ENCODE results near the gene TPX2. TPM values are rescaled to one million over a fixed set of nuclear protein-coding genes. Genes with fewer than 3 reads are reported as not detected.
"Not testable (repeated sequence)": the region's sequence is repeated elsewhere in the genome, so short reads cannot be mapped to it uniquely, and the experiment has no call there.

TPX2 gene
- total RNA-seq, 2 experiments from 2014 or later, result 137 to 179 TPM

DNA sequence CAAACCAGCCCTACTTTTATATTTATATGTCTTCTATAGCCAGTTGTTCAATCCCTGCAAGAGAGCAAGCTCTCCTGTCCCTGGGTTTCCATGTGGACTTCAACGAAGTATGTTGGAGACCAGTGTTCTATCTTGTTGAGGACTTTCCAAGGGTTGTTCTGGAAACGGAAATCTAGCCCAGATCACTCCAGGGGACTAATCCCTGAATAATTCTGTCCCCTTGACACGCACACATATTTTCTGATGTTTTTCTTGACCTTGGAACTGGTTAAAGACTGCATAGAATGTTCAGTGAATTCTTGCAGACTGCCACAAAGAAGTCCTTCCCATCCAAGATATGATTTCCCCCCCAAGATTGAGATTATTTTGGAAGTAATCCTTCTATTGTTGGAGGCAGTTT is 70.6 kb downstream of the TPX2 start:
- peaks cover 10% of the 10 kb centered on the region for H3K36me3 Mint-ChIP-seq (ENCODE audit: low read depth)
- H3K27me3 Mint-ChIP-seq, result no peaks in the 10 kb centered on the region
- H3K4me1 Mint-ChIP-seq, result no peaks in the 10 kb centered on the region
- H3K27ac Mint-ChIP-seq, result no peak overlapping the region
- intact Hi-C loops (cut with DNase I, micrococcal nuclease), result no loop called here
- H3K9me3 Mint-ChIP-seq (ENCODE audit: low read depth), result no peaks in the 10 kb centered on the region
- POLR2A ChIA-PET, result no interaction called here
- ATAC-seq, result no peak
- CTCF ChIA-PET, result interaction anchor here (0.7 to 1.3 kb wide), 4 partner anchors 13 to 221 kb away, joined by 3 to 4 read pairs (median 4); no protein-coding TSS in a partner anchor
- no peak overlapping the region for H3K4me3 Mint-ChIP-seq
- no peak for DNase-seq

DNA sequence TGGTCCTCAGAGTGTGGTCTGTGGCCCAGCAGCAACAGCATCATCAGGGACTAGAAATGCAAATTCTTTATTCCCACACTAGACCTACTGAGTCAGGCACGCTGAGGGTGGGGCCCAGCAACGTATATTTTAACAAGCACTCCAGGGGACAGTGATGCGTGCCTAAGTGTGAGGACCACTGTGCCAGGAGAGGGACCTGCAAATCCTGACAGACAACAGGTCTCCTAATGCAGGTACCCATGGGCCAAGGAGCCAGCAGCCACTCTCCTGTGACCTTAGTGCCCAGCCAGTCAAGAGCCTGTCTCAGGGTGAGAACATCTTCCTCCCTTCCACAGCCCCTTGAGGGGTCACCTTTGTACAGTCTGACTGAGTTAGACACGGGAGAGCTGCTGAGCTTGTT is 72.1 kb downstream of the TPX2 start:
- POLR2A ChIA-PET, result no interaction called here
- Mint-ChIP-seq H3K27me3 (no peaks in the 10 kb centered on the region), H3K36me3 (ENCODE audit: low read depth) (peaks cover 4% of the 10 kb centered on the region), H3K4me1 (no peaks in the 10 kb centered on the region), H3K27ac (no peak overlapping the region), H3K9me3 (ENCODE audit: low read depth) (no peaks in the 10 kb centered on the region), H3K4me3 (no peak overlapping the region)
- DNase-seq (no peak), ATAC-seq (no peak)
- intact Hi-C loops (cut with DNase I, micrococcal nuclease), result no loop called here
- CTCF ChIA-PET, result interaction anchor here (1.1 to 1.4 kb wide), 2 partner anchors 11 to 12 kb away, joined by 3 read pairs; no protein-coding TSS in a partner anchor

DNA sequence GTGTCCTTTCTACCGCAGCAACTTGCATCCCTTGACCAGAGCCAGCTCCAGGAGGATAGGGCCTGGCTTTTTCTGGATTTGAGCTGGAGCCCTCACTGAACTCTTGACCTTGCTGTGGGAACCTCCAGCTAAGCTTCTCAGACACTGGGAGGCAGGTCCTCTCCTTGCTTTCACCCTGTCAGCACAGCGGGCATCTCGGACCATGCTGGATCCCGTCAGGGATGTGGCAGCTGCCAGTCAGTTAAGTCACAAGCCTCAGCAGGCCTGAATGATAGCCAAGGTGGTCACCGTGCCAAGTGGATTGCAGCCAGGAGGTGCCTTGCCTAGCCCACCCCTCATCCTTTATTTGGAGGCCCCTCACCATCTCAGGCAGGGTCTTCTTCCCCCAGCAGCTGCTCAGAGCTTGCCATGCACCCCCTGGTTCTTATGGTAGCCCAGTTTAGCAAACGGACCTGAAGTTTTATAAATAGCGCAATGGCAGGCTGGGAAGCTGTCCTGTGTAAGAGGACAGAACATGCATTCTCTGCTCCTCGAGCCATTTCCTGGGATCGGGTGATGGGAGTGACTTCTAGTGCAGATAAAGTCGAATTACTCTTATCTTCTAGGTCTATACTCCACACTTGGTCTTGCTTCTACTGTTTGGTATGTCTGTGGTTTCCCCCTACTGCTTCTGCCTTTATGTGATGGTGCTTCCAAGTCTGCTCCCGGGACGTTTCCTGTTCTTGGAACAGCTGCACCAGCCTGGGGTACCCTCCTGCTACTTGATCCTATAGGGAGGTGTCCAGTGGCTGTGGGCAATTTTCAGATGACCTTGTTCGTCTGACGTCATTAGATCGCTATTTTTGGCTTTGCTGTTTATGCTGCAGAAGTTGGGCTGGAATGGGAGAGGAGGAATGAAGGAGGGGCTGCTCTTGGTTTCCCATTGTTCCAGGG is 73.0 kb downstream of the TPX2 start:
- intact Hi-C loops (cut with DNase I, micrococcal nuclease), result no loop called here
- CTCF ChIA-PET, result interaction anchor here (0.7 to 1.4 kb wide), 3 partner anchors 10 to 23 kb away, joined by 3 read pairs; no protein-coding TSS in a partner anchor
- Mint-ChIP-seq H3K27me3 (no peaks in the 10 kb centered on the region), H3K9me3 (ENCODE audit: low read depth) (no peaks in the 10 kb centered on the region), H3K4me3 (no peak overlapping the region), H3K36me3 (ENCODE audit: low read depth) (no peaks in the 10 kb centered on the region), H3K27ac (no peak overlapping the region), H3K4me1 (no peaks in the 10 kb centered on the region)
- no peak for ATAC-seq
- DNase-seq, result no peak
- POLR2A ChIA-PET, result no interaction called here

DNA sequence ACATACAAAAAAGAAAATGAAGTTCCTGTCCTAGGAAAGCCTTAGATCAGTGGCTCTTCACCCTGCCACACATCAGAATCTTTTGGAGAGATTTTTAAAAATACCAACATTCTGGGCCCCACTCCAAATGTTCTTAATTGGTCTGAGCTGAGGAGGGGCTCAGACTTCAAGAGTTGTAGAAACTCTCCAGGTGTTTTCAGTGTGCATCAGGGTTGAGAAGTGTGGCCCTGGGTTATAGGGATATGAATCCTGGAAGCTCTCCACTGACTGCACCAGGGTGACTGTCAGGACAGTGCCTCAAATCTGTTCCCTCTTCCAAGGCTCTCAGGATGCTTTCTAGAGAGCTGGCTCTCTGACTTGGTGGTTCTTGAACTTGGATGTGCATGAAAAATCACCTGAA is 74.5 kb downstream of the TPX2 start:
- no peaks in the 10 kb centered on the region for H3K9me3 Mint-ChIP-seq (ENCODE audit: low read depth)
- ChIA-PET CTCF (interaction anchor here (0.8 to 1.4 kb wide), 4 partner anchors 9 to 259 kb away, joined by 3 to 6 read pairs (median 4); partner anchors contain the start of gene PDRG1), POLR2A (no interaction called here)
- DNase-seq (no peak), ATAC-seq (no peak)
- H3K36me3 Mint-ChIP-seq (ENCODE audit: low read depth), result no peaks in the 10 kb centered on the region
- no peak overlapping the region for H3K4me3 Mint-ChIP-seq
- no peaks in the 10 kb centered on the region for H3K4me1 Mint-ChIP-seq
- H3K27me3 Mint-ChIP-seq, result no peaks in the 10 kb centered on the region
- no peak overlapping the region for H3K27ac Mint-ChIP-seq
- intact Hi-C loops (cut with DNase I, micrococcal nuclease), result no loop called here

DNA sequence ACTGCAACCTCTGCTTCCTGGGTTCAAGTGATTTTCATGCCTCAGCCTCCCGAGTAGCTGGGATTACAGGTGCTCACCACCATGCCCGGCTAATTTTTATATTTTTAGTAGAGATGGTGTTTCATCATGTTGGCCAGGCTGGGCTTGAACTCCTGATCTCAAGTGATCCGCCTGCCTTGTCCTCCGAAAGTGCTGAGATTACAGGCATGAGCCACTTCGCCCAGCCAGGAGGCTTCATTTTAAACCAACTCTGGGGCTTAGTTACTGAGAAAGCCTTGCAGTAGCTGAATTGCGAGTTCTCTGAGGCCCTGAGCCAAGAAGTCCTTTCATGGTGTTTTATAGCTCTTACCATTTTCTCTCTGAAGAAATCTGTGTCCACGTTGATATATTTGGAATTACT is 75.1 kb downstream of the TPX2 start:
- H3K36me3 Mint-ChIP-seq (ENCODE audit: low read depth); POLR2A ChIA-PET; H3K4me3 Mint-ChIP-seq; DNase-seq; H3K27ac Mint-ChIP-seq; ATAC-seq; intact Hi-C loops (cut with DNase I, micrococcal nuclease); H3K4me1 Mint-ChIP-seq; H3K9me3 Mint-ChIP-seq (ENCODE audit: low read depth); H3K27me3 Mint-ChIP-seq: not testable (repeated sequence)
- CTCF ChIA-PET, result interaction anchor here (1.1 to 1.4 kb wide), 3 partner anchors 9 to 258 kb away, joined by 3 to 6 read pairs (median 5); partner anchors contain the start of gene PDRG1

DNA sequence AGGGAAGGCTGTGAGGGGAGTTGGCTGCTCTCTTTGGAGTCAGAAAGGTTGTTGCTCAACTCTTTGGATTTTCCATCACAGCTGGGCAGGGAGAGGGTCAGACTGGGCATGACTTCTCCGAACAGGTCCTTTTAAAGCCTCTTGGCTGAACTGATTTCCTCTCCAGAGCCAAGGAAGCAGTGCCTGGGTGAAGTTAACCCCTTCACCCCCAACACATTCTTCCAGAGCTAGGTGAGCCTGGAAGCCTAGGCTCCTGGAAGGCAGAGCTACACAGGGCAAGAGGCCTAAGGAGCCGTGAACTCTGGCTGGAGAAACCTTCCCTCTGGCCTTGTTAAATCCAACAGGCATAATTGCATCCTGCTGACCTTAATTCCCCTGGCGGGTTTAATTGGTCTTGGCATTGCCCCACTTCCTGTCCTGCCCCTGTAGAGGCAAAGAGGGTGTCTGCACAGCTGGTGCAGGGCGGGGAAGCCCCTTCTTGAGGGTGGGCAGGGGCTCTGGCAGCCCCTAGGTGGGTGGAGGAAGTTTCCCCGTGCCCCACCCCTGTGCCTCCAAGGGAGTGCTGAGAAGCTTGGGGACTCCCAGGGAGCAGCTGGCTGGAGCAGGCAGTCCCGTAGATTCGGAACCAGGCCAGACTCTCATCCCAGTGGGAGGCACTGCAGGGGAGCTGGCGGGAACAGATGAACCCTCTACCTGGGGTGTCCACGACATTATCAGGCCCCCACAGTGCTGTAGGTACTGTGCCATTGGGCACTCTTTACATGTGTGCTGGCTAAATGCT is 76.5 kb downstream of the TPX2 start:
- POLR2A ChIA-PET, result no interaction called here
- H3K27ac Mint-ChIP-seq, result no peak overlapping the region
- H3K4me1 Mint-ChIP-seq, result no peaks in the 10 kb centered on the region
- intact Hi-C loops (cut with DNase I, micrococcal nuclease), result no loop called here
- no peak for ATAC-seq
- H3K9me3 Mint-ChIP-seq (ENCODE audit: low read depth), result no peaks in the 10 kb centered on the region
- CTCF ChIA-PET, result interaction anchor here (0.6 to 3.1 kb wide), 4 partner anchors 20 to 1483 kb away, joined by 4 to 10 read pairs (median 6); no protein-coding TSS in a partner anchor
- no peaks in the 10 kb centered on the region for H3K27me3 Mint-ChIP-seq
- no peak overlapping the region for H3K4me3 Mint-ChIP-seq
- H3K36me3 Mint-ChIP-seq (ENCODE audit: low read depth), result no peaks in the 10 kb centered on the region
- no peak for DNase-seq

DNA sequence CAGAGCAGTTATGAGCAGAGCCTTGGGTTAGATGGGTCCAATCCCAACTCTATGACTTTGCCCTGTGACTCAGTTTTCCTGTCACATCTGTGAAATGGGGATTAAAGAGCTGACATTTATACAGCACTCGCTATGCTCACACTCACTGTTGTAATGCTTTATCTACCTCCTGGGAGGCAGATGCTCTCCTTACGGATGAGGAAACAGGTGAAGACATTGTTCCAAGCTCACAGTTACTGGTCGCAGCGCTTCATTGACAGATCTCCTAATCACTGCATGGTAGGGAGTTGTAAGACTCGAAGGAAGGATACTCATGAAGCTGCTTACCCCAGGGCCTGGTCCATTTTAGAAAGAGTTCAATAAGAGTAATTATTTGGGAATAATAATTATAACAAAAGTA is 77.1 kb downstream of the TPX2 start:
- Mint-ChIP-seq H3K4me1 (no peaks in the 10 kb centered on the region), H3K9me3 (ENCODE audit: low read depth) (no peaks in the 10 kb centered on the region), H3K27me3 (no peaks in the 10 kb centered on the region), H3K4me3 (no peak overlapping the region), H3K27ac (no peak overlapping the region), H3K36me3 (ENCODE audit: low read depth) (no peaks in the 10 kb centered on the region)
- DNase-seq (no peak), ATAC-seq (no peak)
- intact Hi-C loops (cut with DNase I, micrococcal nuclease), result no loop called here
- ChIA-PET CTCF (interaction anchor here (0.6 to 3.1 kb wide), 5 partner anchors 16 to 1483 kb away, joined by 3 to 10 read pairs (median 4); no protein-coding TSS in a partner anchor), POLR2A (no interaction called here)

DNA sequence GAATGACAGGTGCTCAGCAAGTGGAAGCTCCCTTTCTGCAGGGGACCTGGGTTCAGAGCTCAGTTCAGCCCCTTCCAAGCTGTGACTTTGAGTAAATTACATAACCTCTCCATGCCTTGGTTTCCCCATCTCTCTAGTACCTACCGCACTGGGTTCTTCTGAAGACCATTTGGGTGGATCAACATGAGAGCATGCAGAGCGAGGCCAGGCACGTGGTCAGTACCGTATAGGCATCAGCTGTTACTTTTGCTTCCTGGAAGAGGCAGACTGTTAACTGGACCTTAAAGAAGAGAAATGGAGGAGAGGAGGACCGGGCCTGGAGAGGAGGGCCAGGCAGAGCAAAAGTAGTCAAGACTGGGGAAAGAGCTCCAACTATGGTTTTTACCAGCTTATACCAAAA is 78.4 kb downstream of the TPX2 start:
- ChIA-PET CTCF (interaction anchor here (0.6 to 3.1 kb wide), 4 partner anchors 27 to 273 kb away, joined by 3 to 10 read pairs (median 6); partner anchors contain the start of gene FOXS1), POLR2A (interaction anchor here (0.6 kb wide), 1 partner anchor 981 kb away, joined by 3 read pairs; no protein-coding TSS in a partner anchor)
- no peaks in the 10 kb centered on the region for H3K4me1 Mint-ChIP-seq
- no peak overlapping the region for H3K4me3 Mint-ChIP-seq
- no peaks in the 10 kb centered on the region for H3K27me3 Mint-ChIP-seq
- no peak for DNase-seq
- ATAC-seq, result no peak
- intact Hi-C loops (cut with DNase I, micrococcal nuclease), result no loop called here
- H3K36me3 Mint-ChIP-seq (ENCODE audit: low read depth), result no peaks in the 10 kb centered on the region
- no peaks in the 10 kb centered on the region for H3K9me3 Mint-ChIP-seq (ENCODE audit: low read depth)
- H3K27ac Mint-ChIP-seq, result no peak overlapping the region

DNA sequence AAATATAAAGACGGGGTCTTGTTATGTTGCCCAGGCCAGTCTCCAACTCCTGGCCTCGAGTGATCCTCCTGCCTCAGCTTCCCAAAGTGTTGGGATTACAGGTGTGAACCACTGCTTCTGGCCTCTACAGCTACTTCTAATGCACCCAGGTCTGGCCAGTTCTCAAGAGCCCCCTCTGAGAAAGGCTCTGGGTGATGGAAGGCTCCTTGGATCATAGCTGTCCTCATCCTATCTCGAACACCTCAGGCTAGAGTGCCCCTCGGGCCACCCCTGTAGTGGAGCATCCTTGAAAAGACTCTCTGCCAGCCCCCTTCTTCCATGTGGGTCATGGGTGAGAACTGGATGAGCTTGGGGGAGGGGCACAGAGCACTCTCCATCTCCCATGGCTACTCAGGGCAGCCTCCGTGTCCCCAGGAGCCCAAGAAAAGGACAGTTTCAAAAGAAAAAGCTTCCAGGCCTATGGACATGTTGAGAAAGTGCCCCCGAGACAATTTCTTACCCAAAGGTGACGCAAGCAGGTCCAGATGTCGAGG is 79.4 kb downstream of the TPX2 start:
- intact Hi-C loops (cut with DNase I, micrococcal nuclease), result no loop called here
- Mint-ChIP-seq H3K9me3 (ENCODE audit: low read depth) (no peaks in the 10 kb centered on the region), H3K27ac (no peak overlapping the region), H3K4me1 (peaks cover 4% of the 10 kb centered on the region), H3K36me3 (ENCODE audit: low read depth) (no peaks in the 10 kb centered on the region), H3K27me3 (no peaks in the 10 kb centered on the region), H3K4me3 (no peak overlapping the region)
- no peak for ATAC-seq
- no peak for DNase-seq
- ChIA-PET CTCF (interaction anchor here (0.6 to 3.1 kb wide), 5 partner anchors 12 to 171 kb away, joined by 3 to 10 read pairs (median 4); partner anchors contain the start of gene FOXS1), POLR2A (no interaction called here)

DNA sequence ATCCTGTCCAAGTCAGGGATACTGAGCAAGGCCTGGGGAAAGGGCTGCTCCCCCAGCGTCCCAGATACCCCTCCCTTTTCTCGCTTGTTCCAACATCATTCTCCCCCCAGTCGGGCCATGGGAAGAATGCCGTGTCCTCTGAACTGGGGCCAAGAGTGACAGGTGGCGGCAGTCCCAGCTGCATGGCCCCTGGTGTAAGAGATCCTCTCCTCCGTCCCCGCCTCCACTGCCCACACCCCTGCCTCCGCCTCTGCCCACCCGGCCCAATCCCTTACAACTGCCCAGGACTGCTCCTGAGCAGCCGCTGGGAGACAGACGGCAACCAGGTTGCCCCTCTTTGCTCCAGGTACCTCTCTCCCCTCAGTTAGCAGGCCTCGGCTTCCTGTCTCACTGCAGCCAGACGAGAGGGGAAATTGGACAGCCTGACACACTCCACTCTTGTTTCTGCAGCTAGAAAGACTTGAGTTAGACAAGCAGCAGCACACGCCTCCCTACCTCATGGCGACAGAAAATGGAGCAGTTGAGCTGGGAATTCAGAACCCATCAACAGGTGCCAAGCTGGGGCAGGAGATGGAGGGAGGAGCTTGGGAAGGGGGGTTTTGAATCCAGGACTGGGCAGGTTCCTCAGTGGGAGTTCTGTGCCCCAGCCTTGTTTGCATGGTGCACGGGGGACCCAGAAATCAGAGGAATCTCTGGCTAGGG is 80.1 kb downstream of the TPX2 start, which contains the start of gene MYLK2:
MYLK2 (plus strand) TSS at position 274 of the 702 bp plus-strand sequence; CDS start at position 499, 225 bp downstream.
- DNase-seq, result no peak
- no peak within 1 kb of the TSS for H3K27ac Mint-ChIP-seq
- H3K4me1 Mint-ChIP-seq, result peaks cover 4% of the 10 kb centered on the region
- H3K36me3 Mint-ChIP-seq (ENCODE audit: low read depth), result no peaks in the 10 kb centered on the region
- ATAC-seq, result no peak
- no peaks in the 10 kb centered on the region for H3K27me3 Mint-ChIP-seq
- H3K9me3 Mint-ChIP-seq (ENCODE audit: low read depth), result no peaks in the 10 kb centered on the region
- CTCF ChIA-PET, result interaction anchor here (0.6 to 1.4 kb wide), 2 partner anchors 13 to 63 kb away, joined by 3 to 4 read pairs; no protein-coding TSS in a partner anchor
- POLR2A ChIA-PET, result no interaction called here
- intact Hi-C loops (cut with DNase I, micrococcal nuclease), result no loop called here
- no peak within 1 kb of the TSS for H3K4me3 Mint-ChIP-seq

Measured in activated CD4-positive, alpha-beta T cell treated with anti-CD3 and anti-CD28 coated beads for 36 hours (primary cell).